Fibroblast of skin of left quadriceps (primary cell): ENCODE measurements around the gene PHKB.
A peak's percentile ranks its signal among the peaks of the same experiment; 100 is the strongest.
"Not testable (repeated sequence)": the region's sequence is repeated elsewhere in the genome, so short reads cannot be mapped to it uniquely, and the experiment has no call there.

Experiments used
- DNase-seq, 2 experiments: peaks; one replicate each; pipeline ENCODE4 v3.0.0-alpha.2; 2013; ENCODE audit warnings: low read depth in 2 of 2

Gene PHKB

GRCh38 chr16:47460711-47461597 lies at the start of gene PHKB, which contains the start of gene ITFG1:
TSS of gene PHKB (plus strand) at chr16:47461331. CDS start at chr16:47461351, 20 bp downstream.
TSS of gene ITFG1 (minus strand) at chr16:47461063. CDS start at chr16:47461045, 18 bp downstream.
- DNase-seq, result peak; percentile 85

DNA sequence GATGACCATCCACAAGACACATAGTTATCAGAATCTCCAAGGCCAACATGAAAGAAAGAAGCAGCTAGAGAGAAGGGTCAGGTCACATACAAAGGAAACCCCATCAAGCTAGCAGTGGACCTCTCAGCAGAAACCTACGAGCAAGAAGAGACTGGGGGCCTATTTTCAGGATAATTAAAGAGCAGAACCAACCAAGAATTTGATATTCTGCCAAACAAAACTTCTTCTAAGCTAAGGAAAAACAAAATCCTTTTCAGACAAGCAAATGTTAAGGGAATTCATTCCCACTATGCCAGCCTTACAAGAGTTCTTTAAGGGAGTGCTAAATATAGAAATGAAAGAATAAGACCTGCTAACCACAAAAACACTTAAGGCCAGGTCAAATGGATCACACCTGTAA lies 48.1 kb upstream of the PHKB start:
- DNase-seq, result no peak

DNA sequence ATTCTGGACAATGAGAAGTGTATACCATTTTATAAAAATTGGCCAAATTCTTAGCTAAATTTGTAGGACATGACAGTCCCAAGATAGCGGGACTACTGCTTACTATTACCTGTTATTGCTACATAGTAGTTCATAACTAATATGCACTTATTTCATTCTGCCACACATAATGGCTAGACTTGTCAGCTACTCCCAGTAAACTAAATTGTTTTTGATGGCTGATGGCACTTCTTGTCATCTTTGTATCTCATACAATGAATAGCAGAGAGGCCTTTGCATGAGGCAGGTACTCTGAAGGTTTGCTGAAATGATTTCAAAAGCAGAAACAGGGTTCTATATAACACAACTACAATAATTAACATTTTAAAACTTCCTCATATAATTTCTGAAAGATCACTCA lies 44.3 kb upstream of the PHKB start:
- no peak for DNase-seq

DNA sequence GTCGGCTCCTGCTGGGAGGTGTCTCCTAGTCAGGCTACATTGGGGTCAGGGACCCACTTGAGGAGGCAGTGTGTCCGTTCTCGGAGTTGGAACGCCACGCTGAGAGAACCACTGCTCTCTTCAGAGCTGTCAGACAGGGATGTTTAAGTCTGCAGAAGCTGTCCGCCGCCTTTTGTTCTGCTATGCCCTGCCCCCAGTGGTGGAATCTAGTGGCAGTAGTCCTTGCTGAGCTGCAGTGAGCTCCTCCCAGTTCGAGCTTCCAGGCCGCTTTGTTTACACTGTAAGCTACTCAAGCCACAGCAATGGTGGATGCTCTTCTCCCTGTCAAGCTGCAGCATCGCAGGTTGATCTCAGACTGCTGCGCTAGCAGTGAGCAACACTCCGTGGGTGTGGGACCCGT lies 36.3 kb upstream of the PHKB start:
- DNase-seq, result no peak

GRCh38 chr16:47426806-47427205 lies 34.3 kb upstream of the PHKB start:
- DNase-seq, result no peak

GRCh38 chr16:47431960-47432359 lies 29.2 kb upstream of the PHKB start:
- DNase-seq, result no peak

GRCh38 chr16:47434274-47434673 lies 26.9 kb upstream of the PHKB start:
- peak in 1 of 2 experiments; percentile 1 for DNase-seq

DNA sequence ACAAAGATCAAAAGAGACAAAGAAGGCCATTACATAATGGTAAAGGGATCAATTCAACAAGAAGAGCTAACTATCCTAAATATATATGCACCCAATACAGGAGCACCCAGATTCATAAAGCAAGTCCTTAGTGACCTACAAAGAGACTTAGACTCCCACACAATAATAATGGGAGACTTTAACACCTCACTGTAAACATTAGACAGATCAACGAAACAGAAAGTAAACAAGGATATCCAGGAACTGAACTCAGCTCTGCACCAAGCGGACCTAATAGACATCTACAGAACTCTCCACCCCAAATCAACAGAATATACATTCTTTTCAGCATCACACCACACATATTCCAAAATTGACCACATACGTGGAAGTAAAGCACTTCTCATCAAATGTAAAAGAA lies 21.1 kb upstream of the PHKB start:
- DNase-seq, result not testable (repeated sequence)

DNA sequence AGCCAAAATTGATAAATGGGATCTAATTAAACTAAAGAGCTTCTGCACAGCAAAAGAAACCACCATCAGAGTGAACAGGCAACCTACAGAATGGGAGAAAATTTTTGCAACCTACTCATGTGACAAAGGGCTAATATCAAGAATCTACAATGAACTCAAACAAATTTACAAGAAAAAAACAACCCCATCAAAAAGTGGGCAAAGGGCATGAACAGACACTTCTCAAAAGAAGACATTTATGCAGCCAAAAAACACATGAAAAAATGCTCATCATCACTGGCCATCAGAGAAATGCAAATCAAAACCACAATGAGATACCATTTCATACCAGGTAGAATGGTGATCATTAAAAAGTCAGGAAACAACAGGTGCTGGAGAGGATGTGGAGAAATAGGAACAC lies 18.2 kb upstream of the PHKB start:
- not testable (repeated sequence) for DNase-seq

GRCh38 chr16:47446431-47446830 lies 14.7 kb upstream of the PHKB start:
- DNase-seq, result no peak

- no peak for DNase-seq
These were observed 12.1 kb upstream of the PHKB start for GRCh38 chr16:47448830-47449575.

DNA sequence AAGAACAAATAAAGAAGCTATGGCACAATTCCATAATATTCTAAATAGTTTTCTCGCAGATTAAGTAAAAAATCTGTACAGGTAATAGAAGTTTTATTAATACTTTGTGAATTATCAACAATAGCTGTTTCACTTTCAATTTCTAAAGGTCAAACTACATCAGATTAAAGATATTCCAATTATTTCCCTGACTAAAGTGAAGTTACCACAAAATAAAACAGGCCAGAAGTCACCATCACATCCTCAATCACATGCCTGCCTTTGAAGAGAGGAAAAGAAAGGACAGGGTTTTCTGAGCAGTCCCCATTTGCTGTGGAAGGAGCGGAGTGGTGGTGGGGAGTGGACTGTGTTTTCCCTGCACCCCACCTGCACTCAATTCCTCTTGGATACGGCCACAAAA lies 11.3 kb upstream of the PHKB start:
- no peak for DNase-seq

DNA sequence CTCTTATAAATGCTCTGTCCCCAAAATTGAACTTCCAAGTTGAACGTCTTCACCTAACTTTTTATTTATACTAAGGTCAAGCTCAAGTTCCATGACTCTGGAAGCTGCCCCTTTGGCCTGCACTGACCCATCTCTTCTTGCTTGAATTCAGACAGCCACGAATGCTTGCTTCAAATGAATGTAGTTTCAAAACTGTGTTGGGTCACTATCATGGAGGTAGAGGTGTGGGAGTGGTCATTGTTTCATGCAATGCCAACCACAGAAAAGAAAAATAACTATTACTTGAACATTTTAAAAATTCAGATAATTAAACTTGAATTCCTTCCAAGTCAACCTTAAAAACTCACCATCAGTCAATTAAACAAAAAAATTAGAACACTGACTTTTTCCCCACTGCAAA lies 2.8 kb upstream of the PHKB start:
- DNase-seq, result no peak

DNA sequence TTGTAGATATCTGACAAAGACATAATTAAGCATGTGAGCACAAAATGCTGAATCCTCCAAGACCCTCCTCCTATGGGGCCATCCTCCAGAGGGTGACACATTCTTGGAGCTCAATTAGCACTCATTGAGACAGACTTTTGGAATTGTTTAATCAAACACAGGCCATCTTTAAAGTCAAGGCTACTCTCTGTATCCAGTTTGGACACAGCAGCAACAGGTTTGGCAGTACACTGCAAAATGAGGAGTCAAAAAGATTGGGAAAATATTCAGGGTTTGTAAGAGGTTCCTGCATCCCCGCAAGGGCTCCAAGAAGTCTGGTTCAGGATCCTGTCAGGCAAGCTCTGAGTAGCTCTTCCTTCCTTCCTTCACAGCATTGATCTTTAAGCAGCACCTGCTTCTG lies 1.5 kb upstream of the PHKB start:
- DNase-seq, result no peak

DNA sequence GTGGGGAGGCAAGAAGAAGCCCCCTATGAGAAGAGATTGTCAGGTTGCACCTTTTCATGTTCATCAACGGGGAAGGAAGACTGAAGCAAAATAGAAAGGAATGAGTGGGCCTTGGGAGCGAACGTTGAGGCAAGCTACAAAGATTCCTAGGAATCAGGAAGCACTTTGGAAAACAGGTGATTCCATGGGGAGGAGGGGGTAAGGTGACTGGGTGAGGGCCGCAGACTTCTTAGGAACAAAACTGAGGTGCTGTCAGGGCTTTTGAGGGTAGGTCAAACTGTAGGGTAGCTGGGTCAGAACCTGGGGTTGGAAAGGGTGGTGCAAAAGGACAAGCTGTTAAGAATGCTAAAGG lies 796 bp upstream of the PHKB start:
- peak in 1 of 2 experiments; percentile 1 for DNase-seq

GRCh38 chr16:47461598-47462266 lies 601 bp downstream of the PHKB start:
- DNase-seq, result peak in 1 of 2 experiments; percentile 4

DNA sequence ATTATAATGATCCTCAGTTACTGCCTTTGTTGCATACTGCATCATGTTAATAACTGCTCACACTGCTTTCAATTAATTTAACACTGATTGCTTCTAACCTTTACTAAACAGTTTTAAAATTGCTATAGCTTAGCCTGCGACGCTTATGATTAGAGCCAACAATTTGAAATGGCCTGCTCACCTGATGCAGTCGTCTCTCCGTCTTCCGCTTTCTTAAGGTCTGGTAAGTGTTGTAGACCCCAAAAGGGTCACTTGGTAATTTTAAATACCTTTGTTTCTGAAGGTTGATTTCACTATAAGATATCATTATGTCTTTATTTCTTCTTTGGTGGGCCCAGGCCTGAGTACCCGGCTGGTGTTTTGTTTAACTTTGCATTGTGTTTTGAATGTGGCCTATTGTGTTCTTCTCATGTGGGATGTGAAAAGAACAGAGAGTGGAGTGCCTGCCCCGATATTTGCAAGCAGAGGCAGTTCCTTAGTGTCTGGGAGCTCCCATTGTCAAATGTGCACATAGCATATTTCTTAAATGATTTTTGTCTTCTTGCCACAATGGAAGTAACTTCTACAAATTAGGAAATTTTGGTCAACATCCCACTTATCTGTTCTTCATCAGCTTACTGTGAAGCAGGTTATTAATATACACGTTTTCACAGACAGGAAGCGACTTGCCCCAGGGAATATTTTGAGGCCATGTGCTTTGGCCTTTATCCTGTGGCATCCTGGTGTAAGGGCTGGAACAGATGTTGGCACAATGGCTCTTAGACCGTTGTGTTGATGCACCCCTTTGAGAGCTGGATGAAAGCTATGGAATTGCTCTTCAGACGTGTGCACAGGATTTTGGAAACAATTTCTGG lies 2.9 kb downstream of the PHKB start:
- no peak for DNase-seq

DNA sequence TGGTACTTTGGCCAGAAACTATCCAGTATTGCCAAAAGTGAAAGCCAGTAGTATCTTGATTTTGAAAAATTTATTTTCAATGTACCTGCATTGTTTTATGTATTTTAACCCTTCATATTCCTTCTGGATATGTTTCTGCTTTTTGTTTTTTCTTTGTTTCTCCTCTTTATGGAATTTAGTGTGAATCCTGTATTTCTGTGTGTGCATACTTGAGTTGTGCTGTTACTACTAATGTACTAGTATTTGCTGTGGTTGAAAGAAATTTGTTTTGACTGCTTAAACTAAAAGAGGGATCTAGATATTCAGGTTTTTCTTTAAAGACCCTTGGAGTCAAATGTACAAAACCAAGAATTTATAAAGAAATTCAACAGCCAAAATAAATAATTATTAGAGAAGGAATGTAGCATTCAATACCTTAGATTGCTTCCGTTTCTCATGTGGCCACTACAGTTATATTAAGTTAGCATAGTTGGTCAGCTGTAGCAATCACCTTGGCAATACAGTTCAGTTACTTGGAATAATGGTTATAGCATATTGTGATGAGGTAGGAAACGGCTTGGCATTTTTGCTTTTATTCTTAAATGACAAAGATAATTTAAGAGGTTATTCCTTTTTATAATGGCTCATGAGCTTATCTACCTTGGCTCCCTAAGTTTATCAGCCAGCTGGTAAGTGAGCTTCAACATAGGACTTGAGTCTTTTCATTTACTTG lies 4.9 kb downstream of the PHKB start:
- DNase-seq, result no peak

DNA sequence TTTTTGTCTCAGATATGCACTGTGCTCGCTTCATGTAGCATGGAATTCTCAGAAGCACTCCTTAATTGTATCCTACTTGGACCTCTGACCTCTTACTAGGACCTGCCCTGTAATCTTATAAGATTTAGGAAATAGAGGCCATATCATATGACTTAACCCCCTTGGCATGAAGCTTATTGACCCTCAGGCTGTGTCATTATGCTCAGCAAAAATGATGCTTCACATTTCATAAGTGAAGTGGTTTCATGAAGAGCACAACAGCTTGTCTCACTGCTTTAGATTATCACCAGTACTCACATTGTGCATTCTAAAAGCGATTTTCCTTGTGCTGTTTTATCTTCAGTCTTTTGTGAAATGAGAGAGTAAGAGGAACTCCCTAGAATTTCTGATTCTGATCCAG lies 6.4 kb downstream of the PHKB start:
- DNase-seq, result no peak

DNA sequence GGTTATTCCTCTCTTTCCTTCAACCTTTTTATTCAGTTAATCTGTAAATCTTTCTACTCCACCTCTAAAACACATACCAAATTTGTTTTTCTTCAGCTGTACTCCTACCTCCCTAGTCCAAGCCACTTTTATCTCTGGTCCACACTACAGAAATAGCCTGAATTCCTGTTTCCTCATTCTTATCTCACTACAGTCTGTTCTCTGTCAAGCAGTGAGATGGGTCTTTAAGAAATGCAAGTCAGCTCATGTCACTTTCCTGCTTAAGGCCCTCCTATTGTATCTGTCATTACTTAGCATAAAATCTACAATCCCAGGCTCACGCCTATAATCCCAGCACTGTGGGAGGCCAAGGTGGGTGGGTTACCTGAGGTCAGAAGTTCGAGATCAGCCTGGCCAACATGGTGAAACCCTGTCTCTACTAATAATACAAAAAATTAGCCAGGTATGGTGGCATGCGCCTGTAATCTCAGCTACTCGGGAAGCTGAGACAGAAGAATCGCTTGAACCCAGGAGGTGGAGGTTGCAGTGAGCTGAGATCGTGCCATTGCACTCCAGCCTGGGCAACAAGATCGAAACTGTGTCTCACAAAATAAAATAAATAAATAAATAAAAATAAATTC lies 7.0 kb downstream of the PHKB start:
- DNase-seq, result not testable (repeated sequence)
